Activated T-cell treated with anti-CD3 and anti-CD28 coated beads for 24 hours (primary cell): Measurements from ENCODE around the gene PFDN2.

Source experiments
- DNase-seq: peaks from one replicate; pipeline ENCODE4 v3.0.0-alpha.2; 2020; ENCODE audit warnings: low read depth

The PFDN2 gene

GRCh38 chr1:161117759-161118581, at the start of gene PFDN2, which contains the start of gene NIT1:
Gene PFDN2 (minus strand): TSS chr1:161118037. CDS start chr1:161118026, 11 bp downstream.
Gene NIT1 (plus strand): TSS chr1:161118105. CDS start chr1:161118177, 72 bp downstream.
- peak; percentile 75 for DNase-seq

- no peak for DNase-seq
Observed at GRCh38 chr1:161166669-161167548, 49.1 kb upstream of the PFDN2 start.

GRCh38 chr1:161165742-161166668, 48.2 kb upstream of the PFDN2 start, which contains the start of gene PPOX:
Gene PPOX (plus strand): TSS chr1:161166426. CDS start chr1:161166848, 422 bp downstream.
- DNase-seq, result peak; percentile 89

- no peak for DNase-seq
Observed at GRCh38 chr1:161164901-161165610, 47.2 kb upstream of the PFDN2 start.

- DNase-seq, result no peak
Observed at GRCh38 chr1:161163793-161164192, 46.0 kb upstream of the PFDN2 start.

GRCh38 chr1:161162806-161163205, 45.0 kb upstream of the PFDN2 start:
- DNase-seq, result no peak

- DNase-seq, result no peak
Observed at GRCh38 chr1:161162052-161162451, 44.2 kb upstream of the PFDN2 start.

GRCh38 chr1:161161652-161162051, 43.8 kb upstream of the PFDN2 start:
- no peak for DNase-seq

- DNase-seq, result no peak
Observed at GRCh38 chr1:161160671-161161145, 42.9 kb upstream of the PFDN2 start.

GRCh38 chr1:161159913-161160243, 42.0 kb upstream of the PFDN2 start:
- DNase-seq, result no peak

GRCh38 chr1:161159087-161159912, 41.5 kb upstream of the PFDN2 start, which contains the start of gene USP21:
Gene USP21 (plus strand): TSS chr1:161159500. CDS start chr1:161160641, 1,141 bp downstream.
- peak; percentile 90 for DNase-seq

GRCh38 chr1:161158316-161159010, 40.6 kb upstream of the PFDN2 start:
- DNase-seq, result no peak

- no peak for DNase-seq
Observed at GRCh38 chr1:161157867-161158266, 40.0 kb upstream of the PFDN2 start.

- peak; percentile 71 for DNase-seq
Observed at GRCh38 chr1:161153682-161154337, 36.0 kb upstream of the PFDN2 start, which contains the start of gene UFC1. Gene UFC1 (plus strand): TSS chr1:161153978. CDS start chr1:161153998, 20 bp downstream.

- no peak for DNase-seq
Observed at GRCh38 chr1:161153176-161153575, 35.3 kb upstream of the PFDN2 start.

- DNase-seq, result no peak
Observed at GRCh38 chr1:161145832-161146231, 28.0 kb upstream of the PFDN2 start.

- DNase-seq, result no peak
Observed at GRCh38 chr1:161140755-161141400, 23.0 kb upstream of the PFDN2 start.

- no peak for DNase-seq
Observed at GRCh38 chr1:161139766-161140165, 21.9 kb upstream of the PFDN2 start.
